ENCODE data around the gene ACOX1. TPM values are rescaled to one million over a fixed set of nuclear protein-coding genes. Genes with fewer than 3 reads are reported as not detected.
A peak's percentile ranks its signal among the peaks of the same experiment; 100 is the strongest.

ACOX1 gene
- total and polyA plus RNA-seq, 2 donors: 15.9 to 23.5 TPM

DNA sequence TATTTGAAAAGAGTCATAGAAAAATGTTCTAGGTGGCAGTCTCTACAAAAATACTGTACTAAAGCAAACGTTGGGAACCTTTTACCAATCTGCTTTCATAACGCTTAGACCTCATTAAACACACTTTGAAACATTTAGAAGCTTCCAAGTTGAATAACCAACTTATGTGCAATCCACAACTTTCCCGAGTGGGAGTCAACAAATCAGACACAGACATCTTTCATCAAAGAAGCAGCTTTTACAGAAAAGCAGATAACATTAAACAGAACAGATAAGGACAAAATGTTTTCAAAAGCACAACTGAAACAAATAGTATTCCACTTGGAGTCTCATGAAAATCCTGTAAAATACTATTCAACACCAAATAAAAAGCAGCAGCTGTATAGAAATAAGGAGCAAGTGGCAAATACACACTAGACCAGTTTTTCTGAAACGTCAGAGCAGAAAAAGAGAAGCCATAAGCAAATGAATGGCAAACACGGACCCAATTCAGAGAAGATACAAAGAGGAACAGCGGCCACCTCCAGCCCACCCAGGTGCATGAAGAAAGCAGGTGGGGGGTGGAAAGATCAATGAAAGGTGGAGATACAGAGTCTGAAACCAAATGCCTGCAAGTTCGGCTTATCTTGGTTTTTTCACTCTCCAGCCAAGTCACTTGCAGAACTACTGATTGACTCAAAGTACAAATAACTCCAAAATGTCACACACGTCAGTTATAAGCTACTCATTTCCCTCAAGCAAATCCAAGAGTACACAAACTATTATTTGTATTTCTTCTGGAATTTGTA lies 19.7 kb downstream of the ACOX1 start:
- 95% methylated on average over 8 of the region's 8 CpGs for WGBS
- H3K9me3 ChIP-seq (ENCODE audit: control insufficient read depth in 2 of 2, insufficient read depth in 1 of 2, low read length in 1 of 2): no peaks in the 10 kb centered on the region
- no peaks in the 10 kb centered on the region for H3K27me3 ChIP-seq (ENCODE audit: control insufficient read depth in 2 of 2, insufficient read depth in 1 of 2, low read length in 1 of 2)
- H3K4me3 ChIP-seq (ENCODE audit: low read length in 2 of 2): no peak overlapping the region
- no peaks in the 10 kb centered on the region for H3K4me1 ChIP-seq (ENCODE audit: control insufficient read depth in 2 of 2, insufficient read depth in 2 of 2, low read length in 2 of 2)
- no peak overlapping the region for H3K27ac ChIP-seq (ENCODE audit: low read depth in 1 of 2, low read length in 1 of 2)
- DNase-seq (ENCODE audit: low read depth in 6 of 9, low spot score in 9 of 9): no peak
- H3K36me3 ChIP-seq (ENCODE audit: control insufficient read depth in 2 of 2, insufficient read depth in 2 of 2, low read length in 1 of 2): peaks cover 24% of the 10 kb centered on the region in 2 donors

GRCh38 chr17:75950855-75951554 lies 28.0 kb downstream of the ACOX1 start:
- Histone ChIP-seq H3K9me3 (ENCODE audit: control insufficient read depth in 2 of 2, insufficient read depth in 1 of 2, low read length in 1 of 2) (no peaks in the 10 kb centered on the region), H3K27ac (ENCODE audit: low read depth in 1 of 2, low read length in 1 of 2) (no peak overlapping the region), H3K27me3 (ENCODE audit: control insufficient read depth in 2 of 2, insufficient read depth in 1 of 2, low read length in 1 of 2) (no peaks in the 10 kb centered on the region), H3K4me1 (ENCODE audit: control insufficient read depth in 2 of 2, insufficient read depth in 2 of 2, low read length in 2 of 2) (no peaks in the 10 kb centered on the region), H3K36me3 (ENCODE audit: control insufficient read depth in 2 of 2, insufficient read depth in 2 of 2, low read length in 1 of 2) (peaks cover 70 to 90% of the 10 kb centered on the region in 2 donors), H3K4me3 (ENCODE audit: low read length in 2 of 2) (no peak overlapping the region)
- 90% methylated on average over 8 of the region's 8 CpGs for WGBS
- no peak for DNase-seq (ENCODE audit: low read depth in 6 of 9, low spot score in 9 of 9)

- Histone ChIP-seq H3K27ac (ENCODE audit: low read depth in 1 of 2, low read length in 1 of 2) (no peak overlapping the region), H3K4me3 (ENCODE audit: low read length in 2 of 2) (no peak overlapping the region), H3K36me3 (ENCODE audit: control insufficient read depth in 2 of 2, insufficient read depth in 2 of 2, low read length in 1 of 2) (peaks cover 68 to 89% of the 10 kb centered on the region in 2 donors), H3K27me3 (ENCODE audit: control insufficient read depth in 2 of 2, insufficient read depth in 1 of 2, low read length in 1 of 2) (no peaks in the 10 kb centered on the region), H3K9me3 (ENCODE audit: control insufficient read depth in 2 of 2, insufficient read depth in 1 of 2, low read length in 1 of 2) (no peaks in the 10 kb centered on the region), H3K4me1 (ENCODE audit: control insufficient read depth in 2 of 2, insufficient read depth in 2 of 2, low read length in 2 of 2) (no peaks in the 10 kb centered on the region)
- no peak for DNase-seq (ENCODE audit: low read depth in 6 of 9, low spot score in 9 of 9)
- WGBS: 98% methylated on average over 6 of the region's 6 CpGs
These were observed 28.5 kb downstream of the ACOX1 start for GRCh38 chr17:75950421-75950820.

DNA sequence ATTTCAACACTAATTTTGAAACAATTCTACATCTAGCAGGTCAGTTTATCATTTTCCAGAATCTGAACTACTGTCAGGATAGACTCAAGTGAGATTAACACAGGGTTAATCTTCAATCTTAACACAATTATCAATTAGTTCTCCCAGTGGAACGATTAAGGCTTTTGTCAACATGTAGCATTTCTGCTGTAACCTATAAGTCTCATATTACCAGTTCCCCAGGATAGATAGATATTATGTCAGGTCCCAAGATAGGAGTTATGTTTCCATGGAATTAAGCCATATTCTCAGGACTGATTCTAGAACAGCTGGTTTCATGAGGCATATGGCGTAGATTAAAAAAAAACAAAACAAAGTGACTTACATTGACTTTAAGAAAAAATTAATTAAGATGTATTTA lies 33.8 kb downstream of the ACOX1 start:
- WGBS: 94% methylated on average over 2 of the region's 2 CpGs

DNA sequence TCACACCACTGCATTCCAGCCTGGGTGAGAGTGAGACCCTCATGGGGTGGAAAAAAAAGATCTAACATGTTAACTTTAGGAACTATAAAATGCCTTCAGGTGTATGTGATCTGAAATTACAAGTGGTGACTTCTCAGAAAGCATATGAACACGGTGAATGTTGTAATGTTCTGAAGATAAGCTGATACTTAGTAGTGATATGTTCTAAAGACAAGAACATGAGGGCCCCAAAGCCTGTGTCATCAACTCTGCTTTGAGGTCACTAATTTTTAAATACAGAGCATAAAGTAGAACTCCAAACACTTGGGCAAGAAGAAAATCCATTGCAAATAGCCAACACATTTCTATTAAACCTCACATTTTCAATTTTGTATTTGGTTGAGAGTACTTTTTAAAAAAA lies 35.5 kb downstream of the ACOX1 start:
- H3K27me3 ChIP-seq (ENCODE audit: control insufficient read depth in 2 of 2, insufficient read depth in 1 of 2, low read length in 1 of 2): no peaks in the 10 kb centered on the region
- H3K4me3 ChIP-seq (ENCODE audit: low read length in 2 of 2): no peak overlapping the region
- H3K4me1 ChIP-seq (ENCODE audit: control insufficient read depth in 2 of 2, insufficient read depth in 2 of 2, low read length in 2 of 2): peaks cover 10 to 11% of the 10 kb centered on the region in 2 donors
- H3K9me3 ChIP-seq (ENCODE audit: control insufficient read depth in 2 of 2, insufficient read depth in 1 of 2, low read length in 1 of 2): no peaks in the 10 kb centered on the region
- no peak overlapping the region for H3K27ac ChIP-seq (ENCODE audit: low read depth in 1 of 2, low read length in 1 of 2)
- peaks cover 19 to 28% of the 10 kb centered on the region in 2 donors for H3K36me3 ChIP-seq (ENCODE audit: control insufficient read depth in 2 of 2, insufficient read depth in 2 of 2, low read length in 1 of 2)
- WGBS: 95% methylated on average over 1 of the region's 1 CpG
- DNase-seq (ENCODE audit: low read depth in 6 of 9, low spot score in 9 of 9): no peak

More for the DNA sequence above, 33.8 kb downstream of the ACOX1 start:
- no peak overlapping the region for H3K27ac ChIP-seq (ENCODE audit: low read depth in 1 of 2, low read length in 1 of 2)
- peaks cover 8 to 10% of the 10 kb centered on the region in 2 donors for H3K4me1 ChIP-seq (ENCODE audit: control insufficient read depth in 2 of 2, insufficient read depth in 2 of 2, low read length in 2 of 2)
- DNase-seq (ENCODE audit: low read depth in 6 of 9, low spot score in 9 of 9): no peak
- H3K36me3 ChIP-seq (ENCODE audit: control insufficient read depth in 2 of 2, insufficient read depth in 2 of 2, low read length in 1 of 2): peaks cover 32 to 45% of the 10 kb centered on the region in 2 donors
- no peak overlapping the region for H3K4me3 ChIP-seq (ENCODE audit: low read length in 2 of 2)
- H3K9me3 ChIP-seq (ENCODE audit: control insufficient read depth in 2 of 2, insufficient read depth in 1 of 2, low read length in 1 of 2): no peaks in the 10 kb centered on the region
- no peaks in the 10 kb centered on the region for H3K27me3 ChIP-seq (ENCODE audit: control insufficient read depth in 2 of 2, insufficient read depth in 1 of 2, low read length in 1 of 2)

DNA sequence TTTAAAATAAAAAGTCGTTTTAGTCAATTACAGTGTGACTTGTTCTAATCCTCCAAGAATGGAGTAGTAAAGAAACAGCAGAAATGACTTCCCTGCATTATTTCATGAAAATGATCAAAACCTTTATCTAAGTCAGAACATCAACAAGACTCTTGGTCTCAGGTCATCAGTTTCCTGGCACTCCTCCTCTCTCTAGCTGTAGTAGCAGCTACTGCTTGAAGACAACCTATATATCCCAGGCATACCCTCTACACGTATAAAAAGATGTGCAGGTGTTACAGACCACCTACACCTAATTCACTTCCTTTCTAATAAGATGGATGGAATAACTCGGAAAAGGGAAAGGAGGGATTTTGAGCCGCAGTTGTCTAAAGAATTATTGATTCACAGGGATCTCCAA lies 36.5 kb downstream of the ACOX1 start:
- Histone ChIP-seq H3K27ac (ENCODE audit: low read depth in 1 of 2, low read length in 1 of 2) (no peak overlapping the region), H3K4me3 (ENCODE audit: low read length in 2 of 2) (no peak overlapping the region)
- WGBS: 83% methylated on average over 4 of the region's 4 CpGs

DNA sequence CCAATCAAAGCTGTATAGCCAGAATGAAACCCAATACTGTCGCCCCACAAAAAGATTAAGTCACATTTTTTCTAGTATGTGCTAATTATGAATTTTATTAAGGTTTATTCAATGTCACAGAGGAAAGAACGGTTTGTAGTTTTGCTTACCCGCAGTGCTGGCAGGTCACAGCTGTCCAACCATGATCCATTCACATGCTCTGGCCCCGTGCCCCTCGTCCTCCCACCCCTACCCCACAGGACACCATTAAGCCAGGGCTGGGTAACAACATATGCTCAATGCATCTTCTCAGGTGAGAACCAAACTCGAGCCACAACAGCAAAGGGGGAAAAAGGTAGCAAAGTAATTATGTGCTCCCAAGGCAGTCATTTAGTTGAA lies 37.5 kb downstream of the ACOX1 start:
- peaks cover 10 to 11% of the 10 kb centered on the region in 2 donors for H3K4me1 ChIP-seq (ENCODE audit: control insufficient read depth in 2 of 2, insufficient read depth in 2 of 2, low read length in 2 of 2)
- 75% methylated on average over 6 of the region's 6 CpGs for WGBS
- H3K9me3 ChIP-seq (ENCODE audit: control insufficient read depth in 2 of 2, insufficient read depth in 1 of 2, low read length in 1 of 2): no peaks in the 10 kb centered on the region
- no peak overlapping the region for H3K27ac ChIP-seq (ENCODE audit: low read depth in 1 of 2, low read length in 1 of 2)
- H3K4me3 ChIP-seq (ENCODE audit: low read length in 2 of 2): peak overlapping the region; percentile 86 to 88
- no peaks in the 10 kb centered on the region for H3K27me3 ChIP-seq (ENCODE audit: control insufficient read depth in 2 of 2, insufficient read depth in 1 of 2, low read length in 1 of 2)
- DNase-seq (ENCODE audit: low read depth in 6 of 9, low spot score in 9 of 9): no peak
- H3K36me3 ChIP-seq (ENCODE audit: control insufficient read depth in 2 of 2, insufficient read depth in 2 of 2, low read length in 1 of 2): peaks cover 7 to 10% of the 10 kb centered on the region in 2 donors

More for the DNA sequence above, 36.5 kb downstream of the ACOX1 start:
- Histone ChIP-seq H3K36me3 (ENCODE audit: control insufficient read depth in 2 of 2, insufficient read depth in 2 of 2, low read length in 1 of 2) (peaks cover 8 to 18% of the 10 kb centered on the region in 2 donors), H3K9me3 (ENCODE audit: control insufficient read depth in 2 of 2, insufficient read depth in 1 of 2, low read length in 1 of 2) (no peaks in the 10 kb centered on the region), H3K4me1 (ENCODE audit: control insufficient read depth in 2 of 2, insufficient read depth in 2 of 2, low read length in 2 of 2) (peaks cover 10 to 11% of the 10 kb centered on the region in 2 donors), H3K27me3 (ENCODE audit: control insufficient read depth in 2 of 2, insufficient read depth in 1 of 2, low read length in 1 of 2) (no peaks in the 10 kb centered on the region)
- no peak for DNase-seq (ENCODE audit: low read depth in 6 of 9, low spot score in 9 of 9)

- under 1% methylated on average over 63 of the region's 63 CpGs for WGBS
- H3K27ac ChIP-seq (ENCODE audit: low read depth in 1 of 2, low read length in 1 of 2): no peak within 1 kb of the TSS
- peak within 1 kb of the TSS; percentile 86 to 88 for H3K4me3 ChIP-seq (ENCODE audit: low read length in 2 of 2)
- H3K27me3 ChIP-seq (ENCODE audit: control insufficient read depth in 2 of 2, insufficient read depth in 1 of 2, low read length in 1 of 2): no peaks in the 10 kb centered on the region
- H3K36me3 ChIP-seq (ENCODE audit: control insufficient read depth in 2 of 2, insufficient read depth in 2 of 2, low read length in 1 of 2): peaks cover 4% of the 10 kb centered on the region in 2 donors
- DNase-seq (ENCODE audit: low read depth in 6 of 9, low spot score in 9 of 9): peak; percentile 62 to 91 (median 79)
- peaks cover 10 to 11% of the 10 kb centered on the region in 2 donors for H3K4me1 ChIP-seq (ENCODE audit: control insufficient read depth in 2 of 2, insufficient read depth in 2 of 2, low read length in 2 of 2)
- no peaks in the 10 kb centered on the region for H3K9me3 ChIP-seq (ENCODE audit: control insufficient read depth in 2 of 2, insufficient read depth in 1 of 2, low read length in 1 of 2)
These were observed 38.1 kb downstream of the ACOX1 start, which contains the start of gene FBF1 for GRCh38 chr17:75940727-75941441. FBF1 (minus strand) TSS chr17:75941042; CDS start chr17:75938149, 2,893 bp downstream.
